NB4 (cell line): ENCODE measurements around the gene ERFL.

Experiments
- POLR2A ChIP-seq: IDR thresholded peaks from 2 replicates; pipeline ENCODE4 v1.6.1; 2011; ENCODE audit warnings: mild to moderate bottlenecking; ENCODE audit not compliant: insufficient read length; ENCODE audit errors: extremely low read depth
- TF ChIP-seq, protein P1 (sequence below): IDR thresholded peaks from 2 replicates; pipeline ENCODE4 v1.6.1; 2011; ENCODE audit warnings: low read depth, low read length
- TF ChIP-seq, protein P2 (sequence below): IDR thresholded peaks from one replicate; pipeline ENCODE4 v1.5.1; 2012; ENCODE audit warnings: low read depth, low read length

DNA sequence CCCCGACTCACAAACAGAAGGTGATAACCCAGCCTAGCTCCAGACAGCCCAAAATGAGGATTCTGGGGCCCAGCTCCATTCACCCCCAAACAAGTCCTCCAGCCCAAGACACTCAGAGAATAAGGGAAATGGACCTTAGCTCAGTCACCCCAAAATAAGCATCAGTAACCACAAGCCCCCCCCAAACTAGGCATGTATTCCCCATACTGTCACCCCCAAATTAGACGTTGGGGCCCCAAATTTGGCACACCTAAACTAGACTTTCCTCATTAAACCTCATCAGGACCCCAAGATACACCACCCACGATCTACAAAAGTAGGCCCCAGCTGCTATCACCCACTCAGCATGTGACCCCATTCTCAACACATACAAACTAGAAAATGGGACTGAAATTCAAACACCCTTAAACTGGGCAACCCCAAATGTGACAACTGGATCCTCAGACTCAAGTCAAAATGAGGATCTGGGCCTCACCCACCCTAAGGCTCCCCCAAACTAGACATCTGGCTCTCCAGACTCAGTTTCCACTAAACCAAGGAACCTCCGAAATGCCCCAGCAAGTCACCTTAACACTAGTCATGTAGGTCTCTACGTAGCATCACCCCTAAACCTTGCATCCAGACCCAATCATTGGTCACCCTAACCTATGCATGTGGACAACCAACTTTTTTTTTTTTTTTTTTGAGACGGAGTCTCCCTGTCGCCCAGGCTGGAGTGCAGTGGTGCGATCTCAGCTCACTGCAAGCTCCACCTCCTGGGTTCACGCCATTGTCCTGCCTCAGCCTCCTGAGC lies 13.4 kb upstream of the ERFL start:
- TF ChIP-seq, protein P1, sequence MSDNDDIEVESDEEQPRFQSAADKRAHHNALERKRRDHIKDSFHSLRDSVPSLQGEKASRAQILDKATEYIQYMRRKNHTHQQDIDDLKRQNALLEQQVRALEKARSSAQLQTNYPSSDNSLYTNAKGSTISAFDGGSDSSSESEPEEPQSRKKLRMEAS, result no peak
- TF ChIP-seq, protein P2, sequence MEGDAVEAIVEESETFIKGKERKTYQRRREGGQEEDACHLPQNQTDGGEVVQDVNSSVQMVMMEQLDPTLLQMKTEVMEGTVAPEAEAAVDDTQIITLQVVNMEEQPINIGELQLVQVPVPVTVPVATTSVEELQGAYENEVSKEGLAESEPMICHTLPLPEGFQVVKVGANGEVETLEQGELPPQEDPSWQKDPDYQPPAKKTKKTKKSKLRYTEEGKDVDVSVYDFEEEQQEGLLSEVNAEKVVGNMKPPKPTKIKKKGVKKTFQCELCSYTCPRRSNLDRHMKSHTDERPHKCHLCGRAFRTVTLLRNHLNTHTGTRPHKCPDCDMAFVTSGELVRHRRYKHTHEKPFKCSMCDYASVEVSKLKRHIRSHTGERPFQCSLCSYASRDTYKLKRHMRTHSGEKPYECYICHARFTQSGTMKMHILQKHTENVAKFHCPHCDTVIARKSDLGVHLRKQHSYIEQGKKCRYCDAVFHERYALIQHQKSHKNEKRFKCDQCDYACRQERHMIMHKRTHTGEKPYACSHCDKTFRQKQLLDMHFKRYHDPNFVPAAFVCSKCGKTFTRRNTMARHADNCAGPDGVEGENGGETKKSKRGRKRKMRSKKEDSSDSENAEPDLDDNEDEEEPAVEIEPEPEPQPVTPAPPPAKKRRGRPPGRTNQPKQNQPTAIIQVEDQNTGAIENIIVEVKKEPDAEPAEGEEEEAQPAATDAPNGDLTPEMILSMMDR, result no peak
- no peak for TF ChIP-seq POLR2A
